Erythroblast (primary cell): Measurements from ENCODE around the gene RNU7-1.

Source experiments
- DNase-seq, 2 experiments: peaks; one replicate each; lab custom pipeline; 2025; lab: John Stamatoyannopoulos, UW
- GATA1 ChIP-seq: IDR thresholded peaks from 2 replicates; pipeline ENCODE4 v1.6.1; 2011; ENCODE audit warnings: low read depth, mild to moderate bottlenecking, control low read depth, low read length, moderate library complexity
- POLR2A ChIP-seq: IDR thresholded peaks from 2 replicates; pipeline ENCODE4 v1.6.1; 2011; ENCODE audit warnings: mild to moderate bottlenecking, low read length

The RNU7-1 gene

GRCh38 chr12:6980740-6981139 is 37.1 kb downstream of the RNU7-1 start:
- TF ChIP-seq GATA1 (no peak), POLR2A (no peak)
- no peak for DNase-seq

GRCh38 chr12:6981152-6982052 is 37.8 kb downstream of the RNU7-1 start:
- no peak for DNase-seq
- TF ChIP-seq POLR2A (no peak), GATA1 (no peak)

- no peak for TF ChIP-seq POLR2A
- TF ChIP-seq GATA1 = no peak
- DNase-seq = no peak
Observed at GRCh38 chr12:6982532-6982931, 38.9 kb downstream of the RNU7-1 start.

GRCh38 chr12:6987956-6988553 is 44.4 kb downstream of the RNU7-1 start:
- TF ChIP-seq GATA1 (no peak), POLR2A (no peak)
- DNase-seq = no peak
